Measurements from ENCODE around the gene PDZD7.

GRCh38 chr10:101065481-101066145 lies 34.7 kb upstream of the PDZD7 start:
- TF ChIP-seq CTCF (IDR thresholded peaks at IDR 0.05), result no peak
- no peak for TF ChIP-seq POLR2AphosphoS5 (IDR thresholded peaks at IDR 0.05)
- no peak for TF ChIP-seq POLR2A (IDR thresholded peaks at IDR 0.05)
- no peak for TF ChIP-seq EP300 (IDR thresholded peaks at IDR 0.05)
